Smooth muscle cell (in vitro differentiated cells): Measurements from ENCODE around the gene LPP. TPM values are rescaled to one million over a fixed set of nuclear protein-coding genes. Genes with fewer than 3 reads are reported as not detected.
A peak's percentile ranks its signal among the peaks of the same experiment; 100 is the strongest.

Experiments used
- DNase-seq: peaks from one replicate; lab custom pipeline; 2025; ENCODE audit not compliant: unreplicated experiment; lab: John Stamatoyannopoulos, UW
- H2AFZ ChIP-seq: fragments of 200-600 bp; sonication (generic); 2 replicates; pipeline ENCODE4 v1.6.0; 2016; ENCODE audit warnings: antibody characterized with exemption, low read depth, mild to moderate bottlenecking
- H3F3A ChIP-seq: fragments of 200-600 bp; sonication (generic); 2 replicates; pipeline ENCODE4 v1.6.0; 2017; ENCODE audit warnings: antibody characterized with exemption, low read depth
- H3K27ac ChIP-seq: fragments of 200-600 bp; sonication (generic); 2 replicates; pipeline ENCODE4 v1.5.1; 2016; ENCODE audit warnings: low read depth, mild to moderate bottlenecking
- H3K27me3 ChIP-seq: fragments of 200-600 bp; sonication (generic); 2 replicates; pipeline ENCODE4 v1.6.1; 2016; ENCODE audit warnings: low read depth, mild to moderate bottlenecking
- H3K36me3 ChIP-seq: fragments of 200-600 bp; sonication (generic); 2 replicates; pipeline ENCODE4 v1.5.1; 2016; ENCODE audit warnings: low read depth
- H3K4me1 ChIP-seq: fragments of 200-600 bp; sonication (generic); 2 replicates; pipeline ENCODE4 v1.5.1; 2016; ENCODE audit warnings: low read depth
- H3K4me2 ChIP-seq: fragments of 200-600 bp; sonication (generic); 2 replicates; pipeline ENCODE4 v1.6.0; 2016; ENCODE audit warnings: mild to moderate bottlenecking
- H3K4me3 ChIP-seq: fragments of 200-600 bp; sonication (generic); 2 replicates; pipeline ENCODE4 v1.5.1; 2016; ENCODE audit warnings: mild to moderate bottlenecking
- H3K79me2 ChIP-seq: fragments of 200-600 bp; sonication (generic); 2 replicates; pipeline ENCODE4 v1.6.0; 2016; ENCODE audit warnings: low read depth, mild to moderate bottlenecking
- H3K9ac ChIP-seq: fragments of 200-600 bp; sonication (generic); 2 replicates; pipeline ENCODE4 v1.6.0; 2016; ENCODE audit warnings: low read depth
- H3K9me3 ChIP-seq: fragments of 200-600 bp; sonication (generic); replicated peaks from 2 replicates; pipeline ENCODE4 v1.5.1; 2016; ENCODE audit warnings: low read depth
- H4K20me1 ChIP-seq: fragments of 200-600 bp; sonication (generic); 2 replicates; pipeline ENCODE4 v1.6.0; 2016; ENCODE audit warnings: low read depth
- CTCF ChIP-seq: fragments of 200-600 bp; sonication (generic); IDR thresholded peaks from 2 replicates; pipeline ENCODE4 v1.5.1; 2017; ENCODE audit warnings: borderline replicate concordance, mild to moderate bottlenecking, antibody characterized with exemption; ENCODE audit not compliant: insufficient read depth, poor library complexity, severe bottlenecking
- WGBS: methylation state at CpG from one replicate; pipeline ENCODE4 v1.1.7; 2016; ENCODE audit warnings: low lambda C conversion rate; 5-methylcytosine and 5-hydroxymethylcytosine counted together
- polyA plus RNA-seq: library from polyadenylated mRNA; unstranded; fragments of >200 nt; fragmentation: Nextera tagmentation; extraction: Ambion mirVana; gene quantifications from 2 replicates; pipeline ENCODE4 v1.2.1, GENCODE V29; 2016
- total RNA-seq: library from RNA; depleted of rRNA; stranded (reverse); fragments of >200 nt; gene quantifications from 2 replicates; pipeline ENCODE4 v1.2.3, GENCODE V29; 2014

LPP gene
- total and polyA plus RNA-seq, 2 experiments from 2014 or later: 42.3 to 128 TPM

- H3K9me3 ChIP-seq: no peaks in the 10 kb centered on the region
- no peaks in the 10 kb centered on the region for H3K36me3 ChIP-seq
- no peak overlapping the region for H2AFZ ChIP-seq
- 8% methylated on average over 3 of the region's 3 CpGs for WGBS
- H3K9ac ChIP-seq: peak overlapping the region; percentile 72
- peaks cover 66% of the 10 kb centered on the region for H3K79me2 ChIP-seq
- no peak for TF ChIP-seq CTCF
- peaks cover 6% of the 10 kb centered on the region for H3F3A ChIP-seq
- H3K4me3 ChIP-seq: no peak overlapping the region
- H3K4me1 ChIP-seq: peaks cover 19% of the 10 kb centered on the region
- peak overlapping the region; percentile 94 for H3K27ac ChIP-seq
- peak overlapping the region; percentile 60 for H3K4me2 ChIP-seq
- peaks cover 33% of the 10 kb centered on the region for H4K20me1 ChIP-seq
- H3K27me3 ChIP-seq: no peaks in the 10 kb centered on the region
- DNase-seq: no peak
These were observed 132.1 kb downstream of the LPP start for GRCh38 chr3:188286087-188286513.

GRCh38 chr3:188287339-188287738, 133.4 kb downstream of the LPP start:
- H3K9me3 ChIP-seq: no peaks in the 10 kb centered on the region
- H3K4me2 ChIP-seq: no peak overlapping the region
- H3K4me3 ChIP-seq: no peak overlapping the region
- 84% methylated on average over 4 of the region's 4 CpGs for WGBS
- H3K36me3 ChIP-seq: no peaks in the 10 kb centered on the region
- H3F3A ChIP-seq: peaks cover 6% of the 10 kb centered on the region
- H2AFZ ChIP-seq: no peak overlapping the region
- peaks cover 66% of the 10 kb centered on the region for H3K79me2 ChIP-seq
- H3K9ac ChIP-seq: no peak overlapping the region
- peak overlapping the region; percentile 9 for H3K27ac ChIP-seq
- H3K27me3 ChIP-seq: no peaks in the 10 kb centered on the region
- TF ChIP-seq CTCF: no peak
- DNase-seq: no peak
- peaks cover 18% of the 10 kb centered on the region for H3K4me1 ChIP-seq
- peaks cover 28% of the 10 kb centered on the region for H4K20me1 ChIP-seq

- Histone ChIP-seq H3F3A (peaks cover 6% of the 10 kb centered on the region), H3K9ac (no peak overlapping the region), H3K4me2 (no peak overlapping the region), H3K79me2 (peaks cover 72% of the 10 kb centered on the region), H4K20me1 (peaks cover 23% of the 10 kb centered on the region), H3K4me1 (peaks cover 12% of the 10 kb centered on the region), H2AFZ (no peak overlapping the region), H3K27me3 (no peaks in the 10 kb centered on the region), H3K27ac (peak overlapping the region; percentile 9), H3K36me3 (no peaks in the 10 kb centered on the region), H3K9me3 (no peaks in the 10 kb centered on the region), H3K4me3 (no peak overlapping the region)
- no peak for TF ChIP-seq CTCF
- DNase-seq: no peak
- 94% methylated on average over 6 of the region's 6 CpGs for WGBS
These were observed 134.0 kb downstream of the LPP start for GRCh38 chr3:188287762-188288505.

GRCh38 chr3:188292251-188292650, 138.3 kb downstream of the LPP start:
- peaks cover 20% of the 10 kb centered on the region for H3K4me1 ChIP-seq
- no peak overlapping the region for H3K9ac ChIP-seq
- H3K4me2 ChIP-seq: no peak overlapping the region
- no peak overlapping the region for H2AFZ ChIP-seq
- peaks cover 22% of the 10 kb centered on the region for H3F3A ChIP-seq
- H3K79me2 ChIP-seq: peaks cover 74% of the 10 kb centered on the region
- H3K36me3 ChIP-seq: no peaks in the 10 kb centered on the region
- no peak overlapping the region for H3K27ac ChIP-seq
- 68% methylated on average over 1 of the region's 1 CpG for WGBS
- H4K20me1 ChIP-seq: peaks cover 6% of the 10 kb centered on the region
- no peaks in the 10 kb centered on the region for H3K9me3 ChIP-seq
- no peak for DNase-seq
- no peaks in the 10 kb centered on the region for H3K27me3 ChIP-seq
- TF ChIP-seq CTCF: no peak
- H3K4me3 ChIP-seq: no peak overlapping the region
